Neural progenitor cell (in vitro differentiated cells): ENCODE results near the gene LARP6.

Experiments used
- CTCF ChIP-seq: fragments of 200-600 bp; sonication (generic); IDR thresholded peaks from 2 replicates; pipeline ENCODE4 v1.5.1; 2017; ENCODE audit warnings: antibody characterized with exemption, mild to moderate bottlenecking
- EZH2 ChIP-seq: fragments of 200-600 bp; sonication (generic); IDR thresholded peaks from 2 replicates; pipeline ENCODE4 v1.6.1; 2017; ENCODE audit warnings: antibody characterized with exemption, mild to moderate bottlenecking, moderate library complexity

- no peak for TF ChIP-seq CTCF
- TF ChIP-seq EZH2, result no peak
Observed at GRCh38 chr15:70815604-70816003, 38.4 kb downstream of the LARP6 start.
